ENCODE data around the gene C19orf25.
"Not testable (repeated sequence)": the region's sequence is repeated elsewhere in the genome, so short reads cannot be mapped to it uniquely, and the experiment has no call there.

The C19orf25 gene

GRCh38 chr19:1511318-1512317 is 32.6 kb upstream of the C19orf25 start:
- no peak for DNase-seq

DNA sequence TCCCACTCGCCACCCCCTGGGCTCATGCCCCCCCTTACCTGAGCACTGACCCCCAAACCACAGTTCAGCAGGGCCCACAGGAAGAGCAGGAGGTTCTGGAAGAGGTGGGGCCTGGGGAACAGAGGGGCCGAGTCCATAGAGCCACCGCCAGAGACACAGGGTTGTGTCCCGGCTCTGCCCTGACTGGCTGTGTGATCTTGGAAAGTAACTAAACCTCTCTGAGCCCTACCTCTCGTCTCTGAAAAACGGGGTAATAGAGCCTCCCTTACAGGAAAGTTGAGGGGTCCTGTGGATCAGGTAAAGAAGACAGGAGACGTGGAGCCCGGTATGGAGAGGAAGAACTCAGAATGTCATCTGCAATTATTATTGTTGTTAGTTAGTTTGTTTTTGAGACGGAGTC is 31.8 kb upstream of the C19orf25 start:
- DNase-seq, result no peak

GRCh38 chr19:1510442-1510806 is 31.4 kb upstream of the C19orf25 start:
- DNase-seq, result no peak

DNA sequence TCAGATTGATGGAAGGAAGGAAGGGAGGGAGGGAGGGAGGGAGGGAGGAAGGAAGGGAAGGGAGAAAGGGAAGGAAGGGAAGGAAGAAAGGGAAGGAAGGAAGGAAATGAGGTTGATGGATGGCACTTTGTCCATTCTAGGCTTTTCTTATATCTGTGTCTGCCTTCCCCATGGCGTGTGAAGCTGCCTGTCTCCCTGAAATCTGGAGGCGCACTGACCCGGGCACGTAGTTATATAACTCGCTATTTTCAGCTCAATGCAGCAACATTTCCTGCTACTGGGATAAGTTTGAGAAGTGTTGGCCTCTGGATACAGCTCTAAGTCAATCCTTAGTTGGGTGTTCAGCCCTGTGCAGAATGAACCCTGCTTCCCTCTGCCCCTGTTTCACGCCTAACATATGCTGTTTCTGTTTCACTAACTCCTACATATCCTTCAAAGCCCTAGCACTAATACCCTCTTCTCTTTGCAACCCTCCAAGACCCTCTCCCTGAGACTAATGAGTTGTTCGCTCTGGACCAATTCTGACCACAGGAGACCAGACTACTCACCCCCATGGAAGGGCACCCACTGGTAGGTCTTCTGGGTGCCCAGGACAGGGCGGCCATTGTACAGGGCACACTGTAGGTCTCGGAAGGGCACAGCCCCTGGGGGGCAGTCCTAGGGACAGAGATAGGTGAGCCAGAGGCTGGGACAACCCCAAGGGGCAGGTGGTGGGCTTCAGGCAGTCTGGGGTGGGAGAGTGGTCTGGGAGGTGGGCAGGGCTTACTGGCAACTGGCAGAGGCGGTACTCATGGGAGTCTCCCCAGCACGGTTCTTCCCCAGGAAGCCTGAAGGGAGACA is 30.8 kb upstream of the C19orf25 start:
- no peak for DNase-seq

DNA sequence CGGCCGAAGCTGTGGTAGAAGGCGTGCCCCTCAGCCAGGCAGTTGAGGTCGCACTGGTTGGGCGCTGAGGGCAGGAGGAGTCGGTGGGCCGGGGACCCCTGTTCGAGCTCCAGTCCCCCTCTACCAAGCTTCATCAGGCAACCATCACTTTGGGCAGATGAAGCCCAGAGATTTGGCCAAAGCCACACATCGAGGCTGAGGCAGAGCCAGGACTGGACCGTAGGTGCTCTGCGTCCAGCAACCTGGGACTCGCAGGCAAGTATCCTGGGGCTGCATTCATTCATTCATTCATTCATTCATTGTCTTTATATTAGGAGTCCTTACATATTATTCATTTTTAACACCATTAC is 29.5 kb upstream of the C19orf25 start:
- no peak for DNase-seq

- peak; percentile 88 to 97 for DNase-seq
Observed at GRCh38 chr19:1507763-1508506, 28.9 kb upstream of the C19orf25 start.

GRCh38 chr19:1507192-1507660 is 28.2 kb upstream of the C19orf25 start:
- no peak for DNase-seq

- DNase-seq, result no peak
Observed at GRCh38 chr19:1505991-1506881, 27.2 kb upstream of the C19orf25 start.

DNA sequence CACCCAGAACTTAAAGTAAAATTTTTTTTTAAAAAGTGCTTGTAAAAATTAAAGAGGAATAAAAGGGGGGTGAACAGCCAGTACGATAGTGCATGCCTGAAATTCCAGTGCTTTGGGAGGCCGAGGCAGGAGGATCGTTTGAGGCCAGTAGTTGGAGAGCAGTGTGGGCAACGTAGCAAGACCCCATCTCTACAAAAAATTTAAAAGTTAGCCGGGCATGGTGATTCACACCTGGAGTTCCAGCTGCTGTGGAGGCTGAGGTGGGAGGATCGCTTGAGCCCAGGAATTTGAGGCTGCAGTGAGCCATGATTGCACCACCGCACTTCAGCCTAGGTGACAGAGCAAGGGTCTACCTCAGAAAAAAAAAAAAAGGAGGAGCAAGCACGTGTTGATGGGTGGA is 26.0 kb upstream of the C19orf25 start:
- DNase-seq, result no peak

GRCh38 chr19:1503925-1504773 is 25.1 kb upstream of the C19orf25 start:
- no peak for DNase-seq

DNA sequence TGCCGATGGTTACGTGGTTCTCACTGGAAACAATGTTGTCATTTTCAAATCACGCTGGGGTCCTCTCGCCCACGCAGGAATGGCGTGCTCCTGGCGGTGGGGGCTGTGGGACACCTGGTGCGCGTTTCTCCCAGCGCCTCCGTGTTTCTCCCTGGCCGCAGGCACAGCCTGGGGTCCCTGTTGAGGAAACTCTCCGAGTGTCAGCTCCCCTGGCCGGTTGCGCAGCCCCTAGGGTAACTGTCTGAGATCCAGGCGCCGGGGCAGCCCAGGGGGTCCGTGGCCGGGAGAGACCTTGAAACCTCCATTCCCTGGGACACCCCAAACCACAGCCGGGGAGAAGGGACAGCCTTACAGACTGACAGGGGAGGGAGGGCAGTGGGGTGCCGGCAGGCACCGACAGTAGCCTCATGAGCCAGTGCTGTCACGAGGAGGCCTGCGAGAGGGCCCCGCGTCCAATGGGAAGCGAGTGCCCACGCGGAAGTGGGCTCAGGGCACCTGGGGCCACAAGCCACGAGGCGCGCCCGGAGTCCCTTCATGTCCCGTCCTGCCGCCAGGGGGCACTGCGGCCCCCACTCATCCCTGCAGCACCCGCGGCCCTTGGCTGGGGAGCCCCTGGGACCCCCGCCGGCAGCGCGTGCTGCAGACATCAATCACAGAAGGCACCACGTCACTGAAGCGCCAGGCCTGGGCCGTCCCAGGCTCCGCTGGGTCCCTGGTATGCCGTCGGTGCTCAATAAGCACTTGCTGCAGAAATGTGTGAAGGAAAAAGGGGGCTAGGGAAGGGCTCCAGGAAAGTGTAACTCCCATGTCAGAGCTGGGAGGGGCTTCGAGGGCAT is 24.3 kb upstream of the C19orf25 start:
- peak in 1 of 2 experiments; percentile 55 for DNase-seq

DNA sequence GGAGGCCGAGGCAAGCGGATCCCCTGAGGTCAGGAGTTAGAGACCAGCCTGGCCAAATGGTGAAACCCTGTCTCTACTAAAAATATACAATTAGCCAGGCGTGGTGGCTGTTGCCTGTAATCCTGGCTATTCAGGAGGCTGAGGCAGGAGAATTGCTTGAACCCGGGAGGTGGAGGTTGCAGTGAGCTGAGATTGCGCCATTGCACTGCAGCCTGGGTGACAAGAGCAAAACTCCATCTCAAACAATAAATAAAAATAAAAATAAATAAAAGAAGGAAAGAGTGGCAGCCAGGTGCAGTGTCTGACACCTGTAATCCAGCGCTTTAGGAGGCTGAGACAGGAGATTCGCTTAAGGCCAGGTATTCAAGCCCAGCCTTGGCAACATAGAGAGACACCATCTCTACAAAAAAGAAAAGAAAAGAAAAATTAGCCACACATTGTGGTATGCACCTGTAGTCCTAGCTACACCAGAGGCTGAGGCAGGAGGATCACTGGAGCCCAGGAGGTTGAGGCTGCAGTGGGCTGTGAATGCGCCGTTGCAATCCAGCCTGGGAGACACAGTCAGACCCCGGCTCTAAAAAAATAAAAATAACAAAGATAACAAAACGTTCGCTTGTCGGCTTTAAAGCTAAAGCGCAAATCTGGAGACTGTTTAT is 23.5 kb upstream of the C19orf25 start:
- DNase-seq, result no peak

DNA sequence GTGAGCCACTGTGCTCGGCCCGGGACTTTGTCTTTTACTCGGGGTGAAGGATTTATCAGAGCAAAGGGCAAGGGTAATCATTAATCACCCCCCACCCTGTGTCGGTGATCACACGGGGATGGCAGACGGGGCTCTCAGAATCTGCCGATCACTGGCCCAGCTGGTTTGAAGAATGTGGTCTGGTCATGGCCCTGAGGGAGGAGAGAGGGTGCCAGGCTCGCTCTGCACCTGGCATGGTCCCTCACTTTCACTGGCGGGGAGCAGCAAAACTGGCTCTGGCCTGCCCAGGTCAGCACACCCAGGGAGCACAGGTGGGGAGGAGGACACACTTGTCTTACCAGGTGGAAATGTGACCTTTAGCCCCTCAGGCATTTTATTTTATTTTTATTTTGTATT is 22.2 kb upstream of the C19orf25 start:
- DNase-seq, result no peak

DNA sequence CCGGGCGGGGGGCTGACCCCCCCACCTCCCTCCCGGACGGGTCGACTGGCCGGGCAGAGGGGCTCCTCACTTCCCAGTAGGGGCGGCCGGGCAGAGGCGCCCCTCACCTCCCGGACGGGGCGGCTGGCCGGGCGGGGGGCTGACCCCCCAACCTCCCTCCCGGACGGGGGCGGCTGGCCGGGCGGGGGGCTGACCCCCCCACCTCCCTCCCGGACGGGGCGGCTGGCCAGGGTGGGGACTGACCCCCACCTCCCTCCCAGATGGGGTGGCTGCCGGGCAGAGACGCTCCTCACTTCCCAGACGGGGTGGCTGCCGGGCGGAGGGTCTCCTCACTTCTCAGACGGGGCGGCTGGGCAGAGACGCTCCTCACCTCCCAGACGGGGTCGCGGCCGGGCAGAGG is 20.2 kb upstream of the C19orf25 start:
- DNase-seq, result not testable (repeated sequence)

- no peak for DNase-seq
Observed at GRCh38 chr19:1497578-1498235, 18.7 kb upstream of the C19orf25 start.

DNA sequence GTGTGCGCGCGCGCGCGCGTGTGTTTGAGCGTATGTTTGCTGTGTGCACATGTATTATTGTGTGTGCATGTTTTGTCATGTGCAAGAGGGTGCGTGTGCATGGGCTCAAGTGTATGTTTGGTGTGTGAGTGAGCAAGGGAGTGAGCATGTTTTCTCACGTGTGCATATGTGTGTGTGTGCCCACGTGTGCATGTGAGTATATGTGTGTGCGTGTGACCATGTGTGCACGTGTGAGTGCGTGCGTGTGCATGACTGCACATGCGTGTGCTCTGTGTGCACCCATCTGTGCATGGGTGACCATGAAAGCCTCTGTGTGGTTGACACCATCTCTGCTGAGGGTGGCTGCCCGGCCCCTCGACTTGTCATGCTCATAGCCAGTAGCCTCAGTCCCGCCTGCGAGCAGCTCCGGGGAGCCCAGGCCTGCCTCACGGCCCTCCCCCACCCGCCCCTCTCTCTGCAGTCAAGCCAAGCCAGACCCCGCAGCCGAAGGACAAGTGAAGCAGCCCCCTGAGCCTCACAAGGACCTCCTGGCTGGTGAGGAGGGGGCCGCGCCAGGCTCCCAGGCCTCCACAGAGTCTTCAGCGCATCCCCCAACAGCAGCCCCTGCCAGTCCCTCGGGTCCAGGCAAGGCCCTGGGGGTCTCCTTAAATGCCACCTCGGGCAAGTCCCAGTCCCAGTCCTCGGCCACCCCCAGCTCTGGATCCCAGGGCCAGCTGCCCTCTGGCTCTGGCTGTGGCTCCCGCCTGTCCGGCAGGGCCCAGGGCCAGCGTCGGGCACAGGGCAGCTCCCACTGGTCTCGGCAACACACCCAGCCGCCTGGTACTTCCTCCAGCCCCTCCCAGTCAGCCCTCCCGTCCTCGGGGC is 17.9 kb upstream of the C19orf25 start:
- no peak for DNase-seq

DNA sequence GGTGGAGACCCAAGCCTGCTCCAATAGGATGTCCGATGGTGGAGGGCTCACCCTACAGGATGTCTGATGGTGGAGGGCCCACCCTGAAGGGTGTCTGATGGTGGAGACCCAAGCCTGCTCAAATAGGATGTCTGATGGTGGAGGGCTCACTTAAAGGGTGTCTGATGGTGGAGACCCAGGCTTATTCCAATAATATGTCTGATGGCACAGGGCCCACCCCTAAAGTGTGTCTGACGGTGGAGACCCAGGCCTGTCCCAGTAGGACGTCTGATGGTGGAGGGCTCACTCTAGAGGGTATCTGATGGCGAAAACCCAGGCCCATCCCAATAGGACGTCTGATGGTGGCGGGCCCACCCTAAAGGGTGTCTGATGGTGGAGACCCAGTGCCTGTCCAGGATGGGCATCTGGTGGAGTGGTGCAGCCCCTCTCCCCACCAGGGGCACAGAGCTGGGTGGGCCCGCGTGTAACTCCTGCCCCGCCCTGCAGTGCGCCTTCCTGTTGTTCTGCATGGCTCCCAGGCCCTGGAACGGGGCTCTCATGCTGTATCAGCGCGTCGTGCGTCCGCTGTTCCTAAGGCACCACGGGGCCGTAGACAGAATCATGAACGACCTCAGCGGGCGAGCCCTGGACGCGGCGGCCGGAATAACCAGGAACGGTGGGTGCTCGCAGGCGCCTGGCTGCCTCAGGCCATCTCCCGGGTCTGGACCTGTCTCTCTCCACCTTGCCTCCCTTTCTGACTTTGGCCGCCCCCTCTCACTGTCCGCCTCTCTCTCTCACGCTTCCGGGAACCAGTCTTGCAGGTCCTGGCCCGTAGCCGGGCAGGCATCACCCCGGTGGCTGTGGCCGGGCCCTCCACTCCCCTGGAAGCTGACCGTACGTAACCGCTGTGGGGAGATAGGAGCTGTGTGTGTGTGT is 17.0 kb upstream of the C19orf25 start:
- DNase-seq, result no peak
